Mucosa of descending colon (tissue), 3 donors: ENCODE measurements around the gene HTR3A. TPM values are rescaled to one million over a fixed set of nuclear protein-coding genes. Genes with fewer than 3 reads are reported as not detected.

Experiments used
- ATAC-seq: fragments of 200-7000 bp; cut with Tn5 transposase; one replicate; pipeline ENCODE4 v1.9.1; 2020; ENCODE audit warnings: mild to moderate bottlenecking, moderate library complexity
- DNase-seq, 3 donors: peaks; one replicate each; pipeline ENCODE4 v3.0.0-alpha.2; 2020
- H3K36me3 ChIP-seq: fragments of 200-600 bp; one replicate; pipeline ENCODE4 v1.8.0; 2021; ENCODE audit warnings: low read depth, mild to moderate bottlenecking
- H3K4me1 ChIP-seq: fragments of 200-600 bp; one replicate; pipeline ENCODE4 v1.8.0; 2021; ENCODE audit warnings: low read depth, mild to moderate bottlenecking
- H3K4me3 ChIP-seq: fragments of 200-600 bp; one replicate; pipeline ENCODE4 v1.8.0; 2021; ENCODE audit warnings: mild to moderate bottlenecking
- H3K9me3 ChIP-seq: fragments of 200-600 bp; one replicate; pipeline ENCODE4 v1.8.0; 2021; ENCODE audit warnings: mild to moderate bottlenecking
- intact Hi-C, 2 donors: fragments of 100-400 bp; cut with DNase I in 1 of 2; cut with micrococcal nuclease in 1 of 2; formaldehyde crosslinking; loops; one replicate each; pipeline versions ENCODE4 v1.11.0 to v1.11.1; 2022; cut with DNase I, micrococcal nuclease
- total RNA-seq, 3 donors: library from RNA; stranded (reverse); fragmentation: NEBNext Ultra II Directional in 2 of 3; extraction: Animal tissue kit (Norgen Biotek cat#: 25700) in 2 of 3; gene quantifications; one replicate each; pipeline versions ENCODE4 v1.2.1 to v1.2.4, GENCODE V29; 2021 to 2023
- TF ChIP-seq, protein P1 (sequence below): fragments of 200-600 bp; IDR thresholded peaks from one replicate; pipeline ENCODE4 v1.8.0; 2022; ENCODE audit warnings: antibody characterized with exemption, mild to moderate bottlenecking
- donor health status: DM: no; HTN: no; CAD: no; lungs with moderate emphysema.
- donor health status: DM: no; HTN: no; CAD: no.
- donor health status: DM: no; HTN: yes; CAD: no.

The HTR3A gene
- total RNA-seq, 3 donors from 2014 or later: 0.17 to 4.1 TPM; not detected in 1

- Histone ChIP-seq H3K9me3 (no peaks in the 10 kb centered on the region), H3K36me3 (no peaks in the 10 kb centered on the region), H3K4me1 (no peaks in the 10 kb centered on the region), H3K4me3 (no peak overlapping the region)
- intact Hi-C loops: no loop called here
- ATAC-seq: no peak
- no peak for DNase-seq
- TF ChIP-seq, protein P1, sequence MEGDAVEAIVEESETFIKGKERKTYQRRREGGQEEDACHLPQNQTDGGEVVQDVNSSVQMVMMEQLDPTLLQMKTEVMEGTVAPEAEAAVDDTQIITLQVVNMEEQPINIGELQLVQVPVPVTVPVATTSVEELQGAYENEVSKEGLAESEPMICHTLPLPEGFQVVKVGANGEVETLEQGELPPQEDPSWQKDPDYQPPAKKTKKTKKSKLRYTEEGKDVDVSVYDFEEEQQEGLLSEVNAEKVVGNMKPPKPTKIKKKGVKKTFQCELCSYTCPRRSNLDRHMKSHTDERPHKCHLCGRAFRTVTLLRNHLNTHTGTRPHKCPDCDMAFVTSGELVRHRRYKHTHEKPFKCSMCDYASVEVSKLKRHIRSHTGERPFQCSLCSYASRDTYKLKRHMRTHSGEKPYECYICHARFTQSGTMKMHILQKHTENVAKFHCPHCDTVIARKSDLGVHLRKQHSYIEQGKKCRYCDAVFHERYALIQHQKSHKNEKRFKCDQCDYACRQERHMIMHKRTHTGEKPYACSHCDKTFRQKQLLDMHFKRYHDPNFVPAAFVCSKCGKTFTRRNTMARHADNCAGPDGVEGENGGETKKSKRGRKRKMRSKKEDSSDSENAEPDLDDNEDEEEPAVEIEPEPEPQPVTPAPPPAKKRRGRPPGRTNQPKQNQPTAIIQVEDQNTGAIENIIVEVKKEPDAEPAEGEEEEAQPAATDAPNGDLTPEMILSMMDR: no peak
These were observed 25.0 kb upstream of the HTR3A start for GRCh38 chr11:113949891-113950290.

DNA sequence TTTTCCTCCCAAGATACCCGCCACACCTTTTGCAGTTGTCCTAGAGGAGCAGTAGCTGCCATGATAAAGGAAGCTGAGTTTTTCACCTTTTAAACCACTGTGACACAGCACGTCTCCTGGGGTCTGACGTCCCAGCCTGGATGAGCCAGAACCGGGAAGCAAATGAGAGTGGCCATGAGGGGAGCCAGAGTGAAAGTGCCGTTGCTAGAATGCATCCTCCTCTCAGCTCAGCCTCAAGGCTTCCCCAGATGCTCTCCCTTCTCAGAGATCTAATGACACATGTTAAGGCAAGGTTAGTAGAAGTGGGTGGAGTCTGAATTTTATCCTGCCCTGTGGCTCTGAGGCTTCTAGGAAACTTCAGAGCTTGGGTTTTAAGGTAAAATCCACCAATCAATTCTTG lies 23.4 kb upstream of the HTR3A start:
- DNase-seq: no peak

DNA sequence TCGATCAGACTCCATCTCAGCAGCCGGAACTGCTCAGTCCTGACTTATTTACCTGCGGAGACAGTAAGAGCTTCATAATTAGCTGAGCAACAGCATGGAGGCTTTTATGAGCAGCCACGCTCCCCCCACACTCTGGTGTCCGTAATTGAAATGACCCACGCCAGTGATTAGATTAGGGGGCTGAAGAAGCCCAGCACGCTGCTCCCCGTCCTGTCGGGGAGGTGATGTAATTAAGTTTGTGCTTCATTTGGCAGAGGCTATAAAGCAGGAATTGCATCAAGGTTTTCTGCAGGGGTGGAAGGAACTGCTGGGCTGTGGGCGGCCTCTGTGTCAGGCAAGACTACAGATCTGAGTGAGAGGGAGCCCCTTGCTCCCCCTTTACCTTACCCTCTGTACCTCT lies 22.8 kb upstream of the HTR3A start:
- Histone ChIP-seq H3K9me3 (no peaks in the 10 kb centered on the region), H3K4me3 (no peak overlapping the region), H3K36me3 (no peaks in the 10 kb centered on the region), H3K4me1 (no peaks in the 10 kb centered on the region)
- DNase-seq (no peak), ATAC-seq (no peak)
- intact Hi-C loops: no loop called here
- TF ChIP-seq, protein P1: no peak

More for the DNA sequence above, 23.4 kb upstream of the HTR3A start:
- Histone ChIP-seq H3K4me3 (no peak overlapping the region), H3K36me3 (no peaks in the 10 kb centered on the region), H3K4me1 (no peaks in the 10 kb centered on the region), H3K9me3 (no peaks in the 10 kb centered on the region)
- intact Hi-C loops: no loop called here
- TF ChIP-seq, protein P1: no peak
- no peak for ATAC-seq

GRCh38 chr11:113952588-113952987 lies 22.3 kb upstream of the HTR3A start:
- TF ChIP-seq, protein P1: no peak
- ATAC-seq (no peak), DNase-seq (peak in 1 of 3 donors; percentile 5)
- Histone ChIP-seq H3K4me3 (no peak overlapping the region), H3K4me1 (no peaks in the 10 kb centered on the region), H3K9me3 (no peaks in the 10 kb centered on the region), H3K36me3 (no peaks in the 10 kb centered on the region)
- intact Hi-C loops: no loop called here

GRCh38 chr11:113954235-113954634 lies 20.7 kb upstream of the HTR3A start:
- intact Hi-C loops: no loop called here
- Histone ChIP-seq H3K36me3 (no peaks in the 10 kb centered on the region), H3K4me1 (no peaks in the 10 kb centered on the region), H3K4me3 (no peak overlapping the region), H3K9me3 (no peaks in the 10 kb centered on the region)
- no peak for DNase-seq
- TF ChIP-seq, protein P1: no peak
- no peak for ATAC-seq

DNA sequence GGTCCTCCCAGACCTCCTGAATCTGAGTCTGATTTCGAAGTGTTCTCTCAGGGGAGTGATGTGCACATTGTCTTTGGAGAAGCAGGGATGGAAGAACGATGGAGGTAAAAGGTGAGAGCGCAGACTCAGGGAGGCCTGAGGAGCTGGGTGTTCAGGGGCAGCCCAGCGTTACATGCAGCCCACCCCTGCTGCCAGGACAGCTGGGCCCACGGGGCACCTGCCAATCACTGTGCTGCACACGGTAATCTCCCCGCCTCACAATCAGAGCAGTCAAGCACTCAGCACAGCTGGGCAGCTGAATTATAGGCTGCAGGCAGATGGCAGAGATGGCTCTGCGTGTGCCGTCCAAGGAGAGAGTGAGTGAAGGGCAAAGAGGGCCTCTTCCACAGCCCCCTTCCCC lies 17.9 kb upstream of the HTR3A start:
- DNase-seq (no peak), ATAC-seq (no peak)
- intact Hi-C loops: no loop called here

More for the DNA sequence above, 17.9 kb upstream of the HTR3A start:
- Histone ChIP-seq H3K4me3 (no peak overlapping the region), H3K4me1 (no peaks in the 10 kb centered on the region), H3K9me3 (no peaks in the 10 kb centered on the region), H3K36me3 (no peaks in the 10 kb centered on the region)
- TF ChIP-seq, protein P1: no peak
